GDM1 (cell line): ENCODE data around the gene TSPAN6.

ENCODE experiments used
- DNase-seq: peaks from one replicate; lab custom pipeline; 2025; lab: John Stamatoyannopoulos, UW

Gene TSPAN6

GRCh38 chrX:100647739-100648138 lies 11.1 kb upstream of the TSPAN6 start:
- DNase-seq, result no peak

DNA sequence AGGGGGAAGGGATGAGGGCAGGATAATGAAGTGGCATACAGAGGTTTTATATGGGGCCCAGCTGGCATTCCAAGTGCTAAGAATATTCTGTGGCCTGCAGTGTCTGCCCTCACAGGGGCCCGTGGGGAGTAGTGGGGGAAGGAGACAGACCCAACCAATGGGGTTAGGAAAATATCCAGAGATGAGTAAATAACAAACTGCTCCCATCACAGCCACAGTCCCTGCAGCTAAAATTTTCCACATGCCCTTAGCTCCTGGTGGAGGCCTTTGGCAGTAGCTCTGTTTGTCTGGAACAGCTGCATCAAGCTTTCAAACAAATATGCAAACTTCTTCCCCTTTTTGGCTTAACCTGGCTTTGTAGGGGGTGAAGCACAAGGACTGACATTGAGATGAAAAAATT lies 10.5 kb upstream of the TSPAN6 start:
- no peak for DNase-seq

- no peak for DNase-seq
Observed at GRCh38 chrX:100645106-100645505, 8.5 kb upstream of the TSPAN6 start.

GRCh38 chrX:100643956-100644860 lies 7.6 kb upstream of the TSPAN6 start, which contains the start of gene SRPX2:
Gene SRPX2 (plus strand): TSS chrX:100644199. CDS start chrX:100646323, 2,124 bp downstream.
- peak; percentile 32 for DNase-seq

DNA sequence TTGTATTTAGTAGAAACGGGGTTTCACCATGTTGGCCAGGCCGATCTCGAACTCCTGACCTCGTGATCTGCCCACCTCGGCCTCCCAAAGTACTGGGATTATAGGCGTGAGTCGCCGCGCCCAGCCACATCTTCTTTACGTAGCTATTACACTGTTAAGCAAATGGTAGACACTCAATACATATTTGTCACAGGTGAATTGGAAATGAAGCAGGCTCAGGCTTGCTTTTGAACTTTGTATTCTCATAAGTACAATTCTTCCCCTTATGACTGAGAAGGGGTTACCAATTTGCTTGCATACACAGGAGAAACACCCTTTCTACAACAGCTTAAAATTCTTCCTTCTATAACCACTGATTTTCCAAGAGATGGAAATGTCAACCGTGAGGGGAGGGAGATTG lies 6.6 kb upstream of the TSPAN6 start:
- DNase-seq, result no peak

DNA sequence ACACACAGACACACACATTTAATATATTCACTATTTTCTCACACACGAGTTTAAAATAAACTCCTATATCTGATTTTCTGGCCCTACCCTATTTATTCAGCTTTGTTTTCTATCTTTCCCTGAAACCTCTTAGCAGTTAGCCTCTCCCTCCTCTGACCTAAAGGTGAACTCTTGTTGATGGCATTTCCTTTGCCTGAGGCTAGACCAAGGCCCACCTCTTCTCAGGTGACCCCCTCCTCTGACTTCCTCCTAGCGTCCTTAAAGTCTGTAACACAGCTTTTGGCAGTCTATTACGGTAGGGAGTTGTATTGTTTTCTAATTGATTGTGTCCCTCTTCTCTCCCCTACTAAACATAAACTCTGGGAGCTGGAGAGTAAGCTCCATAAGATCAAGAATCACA lies 5.7 kb upstream of the TSPAN6 start:
- DNase-seq, result no peak

DNA sequence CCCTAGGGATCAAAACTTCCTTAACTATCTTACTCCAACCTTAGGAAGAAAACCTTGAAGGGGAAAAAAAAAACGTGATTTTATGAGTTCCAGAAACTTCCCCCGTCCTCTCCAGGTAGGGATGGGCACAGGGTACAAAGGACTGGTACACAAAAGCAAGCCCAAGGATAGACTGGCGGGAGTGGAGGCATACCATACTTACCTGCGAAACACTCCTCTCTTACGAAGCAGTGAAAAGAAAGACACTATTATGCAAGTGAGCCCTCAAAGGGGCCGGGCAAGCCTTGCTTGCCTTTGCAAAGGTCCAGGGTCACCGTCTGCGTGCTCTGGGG lies 651 bp downstream of the TSPAN6 start:
- DNase-seq, result no peak

GRCh38 chrX:100635040-100635439 lies 1.6 kb downstream of the TSPAN6 start:
- DNase-seq, result no peak

DNA sequence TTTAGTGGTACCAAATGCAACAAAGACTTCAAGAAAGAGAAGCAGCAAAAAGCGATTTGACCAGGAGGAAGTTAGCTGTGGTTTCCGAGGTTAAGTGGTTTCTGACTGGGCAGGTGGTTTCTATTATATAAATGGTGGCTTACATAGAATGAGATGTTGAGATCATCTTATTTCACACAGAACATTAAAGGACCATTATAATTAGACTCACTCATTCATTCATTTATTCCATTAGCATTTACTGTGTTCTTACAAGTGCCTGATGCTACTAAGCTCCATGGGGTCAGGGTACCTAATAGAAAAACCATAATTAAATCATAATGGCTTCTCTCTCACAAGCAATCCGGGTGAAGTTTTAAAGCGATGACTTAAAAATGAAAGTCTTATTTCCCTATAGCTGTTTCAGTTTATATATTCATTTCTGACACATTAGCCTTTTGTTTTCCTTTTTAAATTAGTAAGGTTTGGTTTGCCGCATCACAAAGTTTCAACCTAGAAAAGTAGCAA lies 10.6 kb downstream of the TSPAN6 start:
- DNase-seq, result peak; percentile 39

GRCh38 chrX:100623001-100623400 lies 13.6 kb downstream of the TSPAN6 start:
- DNase-seq, result no peak

DNA sequence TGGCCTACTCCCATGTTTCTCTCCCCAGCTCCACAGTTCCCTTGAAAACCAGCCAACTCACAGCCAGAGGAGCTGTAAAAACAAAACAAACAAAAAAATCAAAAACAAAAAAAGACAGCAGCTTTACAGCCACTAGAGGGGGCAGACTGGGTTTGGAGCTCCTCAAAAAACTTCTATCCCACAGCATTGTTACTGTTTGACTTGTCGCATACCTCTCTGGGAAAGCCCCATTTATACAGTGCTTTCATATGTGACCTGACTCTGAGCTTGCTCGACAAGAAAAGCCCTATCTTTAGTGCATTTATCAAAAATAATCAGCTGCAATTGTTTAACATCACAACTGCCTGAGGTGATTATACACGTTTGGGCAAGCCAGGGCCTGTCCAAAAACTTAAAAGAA lies 21.6 kb downstream of the TSPAN6 start:
- DNase-seq, result no peak

DNA sequence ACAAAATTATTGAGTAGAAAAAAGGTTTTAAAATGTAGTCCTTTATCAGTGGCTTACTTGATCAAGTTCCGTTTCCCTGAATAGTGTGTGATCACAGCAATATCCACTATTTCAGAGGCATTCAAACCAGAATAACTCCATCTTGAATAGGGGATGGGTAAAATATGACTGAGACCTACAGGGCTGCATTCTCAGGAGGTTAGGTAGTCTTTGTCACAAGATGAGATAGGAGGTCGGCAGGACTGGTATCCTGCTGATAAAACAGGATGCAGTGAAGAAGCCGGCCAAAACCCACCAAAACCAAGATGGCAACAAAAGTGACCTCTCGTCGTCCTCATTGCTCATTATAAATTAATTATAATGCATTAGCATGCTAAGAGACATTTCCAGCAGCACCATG lies 24.7 kb downstream of the TSPAN6 start:
- DNase-seq, result no peak

DNA sequence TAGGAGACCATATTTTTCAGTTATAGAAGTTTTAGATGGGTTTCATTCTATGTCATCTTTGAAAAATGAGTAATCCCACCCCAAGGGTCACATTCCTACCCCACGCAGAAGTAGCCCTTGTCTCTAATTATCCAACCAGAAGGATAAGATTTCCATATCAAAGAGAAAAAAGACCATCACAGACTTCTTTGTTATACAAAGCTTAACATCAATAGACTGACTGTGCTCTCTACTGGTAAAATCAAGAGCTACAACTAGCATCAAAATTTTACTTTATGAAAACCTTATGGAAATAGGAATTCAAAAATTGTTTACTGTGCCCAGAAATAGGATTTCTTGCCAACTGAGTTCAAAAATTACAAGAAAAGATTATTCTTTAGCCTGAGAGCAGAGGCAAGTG lies 27.0 kb downstream of the TSPAN6 start:
- DNase-seq, result no peak

DNA sequence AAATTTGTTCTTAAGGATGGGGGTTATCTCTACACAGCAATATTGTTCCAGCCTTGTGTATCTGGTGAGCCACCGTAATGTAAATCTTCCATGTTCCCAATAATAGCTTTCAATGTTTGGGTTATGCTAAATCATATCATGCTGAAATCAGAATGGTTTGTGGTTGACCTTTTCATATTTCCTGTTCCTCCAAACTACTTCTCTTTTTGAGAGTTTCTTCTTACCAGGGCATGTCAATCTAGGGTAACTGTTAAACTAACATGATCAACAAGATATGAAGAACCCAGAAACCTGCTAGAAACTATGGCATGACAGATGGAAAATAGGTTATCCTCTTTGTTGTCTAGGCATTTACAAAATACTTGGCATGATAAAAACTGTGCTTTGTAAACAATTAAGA lies 29.9 kb downstream of the TSPAN6 start:
- no peak for DNase-seq

DNA sequence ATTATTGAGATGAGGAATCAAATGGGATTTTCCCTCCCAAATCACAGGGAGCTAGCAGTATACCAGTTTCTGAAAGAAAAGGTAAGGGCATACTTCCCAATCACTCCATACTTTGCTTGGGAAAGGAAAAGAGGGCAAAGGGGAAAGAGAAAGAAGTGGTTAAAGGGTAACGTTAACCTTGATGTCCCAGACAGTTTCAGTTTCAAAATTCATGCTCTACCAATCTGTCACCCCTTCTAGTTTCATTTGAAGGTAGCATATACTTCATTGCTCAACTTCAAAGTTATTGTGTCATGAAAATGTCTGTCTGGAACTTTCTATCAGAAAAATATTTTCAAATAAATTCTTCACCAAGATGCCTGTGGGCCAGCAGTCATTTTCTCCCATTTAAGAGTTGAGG lies 35.8 kb downstream of the TSPAN6 start:
- DNase-seq, result no peak

- DNase-seq, result no peak
Observed at GRCh38 chrX:100600340-100600739, 36.3 kb downstream of the TSPAN6 start.

DNA sequence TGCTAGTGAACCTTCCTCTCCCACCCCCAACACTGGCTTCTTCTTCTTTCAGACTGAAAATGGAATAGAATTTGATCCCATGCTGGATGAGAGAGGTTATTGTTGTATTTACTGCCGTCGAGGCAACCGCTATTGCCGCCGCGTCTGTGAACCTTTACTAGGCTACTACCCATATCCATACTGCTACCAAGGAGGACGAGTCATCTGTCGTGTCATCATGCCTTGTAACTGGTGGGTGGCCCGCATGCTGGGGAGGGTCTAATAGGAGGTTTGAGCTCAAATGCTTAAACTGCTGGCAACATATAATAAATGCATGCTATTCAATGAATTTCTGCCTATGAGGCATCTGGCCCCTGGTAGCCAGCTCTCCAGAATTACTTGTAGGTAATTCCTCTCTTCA lies 37.1 kb downstream of the TSPAN6 start:
- no peak for DNase-seq

GRCh38 chrX:100596601-100597000 lies 40.0 kb downstream of the TSPAN6 start:
- no peak for DNase-seq

GRCh38 chrX:100593581-100593980 lies 43.0 kb downstream of the TSPAN6 start:
- no peak for DNase-seq

DNA sequence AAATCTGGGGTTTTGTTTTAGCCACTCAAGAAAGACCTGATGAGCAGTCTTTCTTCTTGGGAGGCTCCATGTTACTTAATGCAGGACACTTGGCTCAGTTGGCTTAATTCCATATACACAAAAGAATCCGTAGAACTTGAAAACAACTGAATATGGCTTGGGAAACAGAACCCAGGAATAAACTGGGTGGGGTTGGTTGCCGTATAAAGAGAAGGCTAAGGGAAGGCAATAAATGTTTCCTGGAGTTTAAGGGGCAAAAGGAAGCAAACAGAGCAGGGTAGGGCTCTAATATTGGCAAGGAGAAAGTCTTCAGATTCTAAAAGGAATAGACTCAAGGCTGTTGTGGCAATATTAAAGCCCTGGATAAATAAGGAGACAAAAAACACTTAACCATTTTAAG lies 43.5 kb downstream of the TSPAN6 start:
- DNase-seq, result no peak

GRCh38 chrX:100591256-100592051 lies 45.2 kb downstream of the TSPAN6 start:
- no peak for DNase-seq

GRCh38 chrX:100587861-100588260 lies 48.7 kb downstream of the TSPAN6 start:
- DNase-seq, result no peak

GRCh38 chrX:100586747-100587146 lies 49.9 kb downstream of the TSPAN6 start:
- DNase-seq, result no peak
